Right atrium auricular region (tissue), 2 donors: ENCODE results near the gene MAP2K6. TPM values are rescaled to one million over a fixed set of nuclear protein-coding genes. Genes with fewer than 3 reads are reported as not detected.

Source experiments
- DNase-seq: peaks from one replicate; pipeline ENCODE4 v3.0.0-alpha.2; 2019; ENCODE audit warnings: low spot score
- H3K27ac ChIP-seq, 2 donors: fragments of 200-600 bp; sonication (generic); 1 replicate in 1 of 2; 2 replicates in 1 of 2; pipeline ENCODE4 v1.5.1; 2016 to 2019
- H3K27me3 ChIP-seq, 2 donors: fragments of 200-600 bp; sonication (generic); one replicate each; pipeline versions ENCODE4 v1.5.1 to v1.6.0; 2017 to 2019
- H3K36me3 ChIP-seq: fragments of 200-600 bp; sonication (generic); one replicate; pipeline ENCODE4 v1.5.1; 2016
- H3K4me1 ChIP-seq, 2 donors: fragments of 200-600 bp; sonication (generic); one replicate each; pipeline versions ENCODE4 v1.5.1 to v1.6.0; 2017 to 2019
- H3K4me3 ChIP-seq, 2 donors: fragments of 200-600 bp; sonication (generic); 1 replicate in 1 of 2; 2 replicates in 1 of 2; pipeline ENCODE4 v1.5.1; 2017 to 2019; ENCODE audit warnings: mild to moderate bottlenecking in 1 of 2, moderate library complexity in 1 of 2
- H3K9me3 ChIP-seq, 2 donors: fragments of 200-600 bp; sonication (generic); one replicate each; pipeline ENCODE4 v1.5.1; 2019
- CTCF ChIP-seq, 2 donors: fragments of 200-600 bp; sonication (generic); IDR thresholded peaks; one replicate each; pipeline ENCODE4 v1.5.1; 2019; ENCODE audit warnings: antibody characterized with exemption in 2 of 2
- total RNA-seq, 2 donors: library from RNA; depleted of rRNA; stranded (reverse); fragments of >200 nt; gene quantifications; one replicate each; pipeline ENCODE4 v1.1.0, GENCODE V29; 2016

MAP2K6 gene
- total RNA-seq, 2 donors from 2014 or later = 0.90 to 5.3 TPM

DNA sequence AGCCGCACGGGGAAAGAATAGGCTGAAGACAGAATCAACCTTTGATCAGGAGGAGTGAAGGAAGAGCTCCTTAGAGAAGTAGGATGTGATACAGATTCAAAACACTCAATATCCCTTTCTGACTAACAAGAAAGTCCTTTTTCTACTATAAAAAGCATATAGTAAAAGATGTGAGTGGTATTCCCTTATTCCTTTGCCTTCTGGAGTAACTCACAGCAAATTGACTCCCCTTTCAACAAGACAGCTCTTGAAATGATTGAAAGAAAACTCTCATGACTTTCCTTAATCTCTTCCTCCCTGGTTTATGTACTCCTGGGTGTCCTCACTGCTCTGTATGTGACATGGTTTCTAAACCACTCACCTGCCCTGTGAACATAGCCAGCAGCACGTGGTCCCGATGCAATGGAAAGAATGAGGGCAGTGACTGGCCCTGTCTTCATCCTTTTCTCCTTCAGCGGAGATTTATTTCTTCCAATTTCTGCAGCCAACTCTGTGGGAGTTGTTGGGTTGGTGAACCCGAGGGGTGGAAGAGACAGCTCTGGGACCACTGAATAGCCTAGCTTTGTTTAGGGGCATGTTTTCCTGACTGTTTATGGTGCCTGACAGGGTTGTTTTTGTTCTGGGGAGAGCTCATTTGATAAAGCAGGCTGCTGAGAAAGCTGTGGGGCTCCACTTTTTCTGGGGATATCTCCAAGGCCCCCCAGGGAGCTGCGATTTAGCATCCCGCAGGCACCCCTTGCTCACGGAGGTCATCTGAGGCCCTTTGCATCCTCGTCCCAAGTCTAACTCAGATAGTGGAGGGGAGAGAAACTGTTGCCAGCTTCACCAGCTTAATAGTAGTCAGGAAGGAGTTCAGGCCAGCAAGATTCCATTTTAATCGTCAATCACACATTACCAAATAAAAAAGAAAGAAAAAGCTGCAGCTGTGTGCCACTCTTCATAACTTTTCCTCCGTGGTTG lies 46.7 kb downstream of the MAP2K6 start:
- Histone ChIP-seq H3K27me3 (no peaks in the 10 kb centered on the region), H3K4me1 (no peaks in the 10 kb centered on the region), H3K36me3 (no peaks in the 10 kb centered on the region), H3K27ac (no peak overlapping the region), H3K9me3 (no peaks in the 10 kb centered on the region), H3K4me3 (no peak overlapping the region)
- TF ChIP-seq CTCF (IDR thresholded peaks at IDR 0.05) = no peak
- no peak for DNase-seq

DNA sequence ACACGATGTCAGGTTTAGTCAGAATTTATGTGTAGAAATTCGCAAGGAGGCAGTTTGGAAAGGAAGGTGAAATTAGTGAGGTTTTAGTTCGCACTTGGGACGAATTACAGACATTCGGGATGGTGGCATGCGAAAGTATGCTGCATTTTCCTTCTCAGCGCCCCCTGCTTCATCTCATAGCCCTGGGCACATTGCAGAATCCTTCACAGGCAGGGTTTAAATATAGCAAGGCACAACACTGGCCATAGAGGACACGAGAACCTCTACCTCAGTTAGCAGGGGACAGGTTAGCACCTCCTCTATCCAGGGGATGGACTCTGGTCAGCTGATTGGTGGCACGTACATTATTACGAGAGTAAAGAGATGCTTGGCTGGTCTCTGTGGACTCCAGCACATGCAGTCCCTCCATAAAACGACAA lies 47.5 kb downstream of the MAP2K6 start:
- TF ChIP-seq CTCF (IDR thresholded peaks at IDR 0.05) = no peak
- H3K4me1 ChIP-seq = no peaks in the 10 kb centered on the region
- no peak overlapping the region for H3K4me3 ChIP-seq
- no peak overlapping the region for H3K27ac ChIP-seq
- no peaks in the 10 kb centered on the region for H3K27me3 ChIP-seq
- no peaks in the 10 kb centered on the region for H3K9me3 ChIP-seq
- H3K36me3 ChIP-seq = no peaks in the 10 kb centered on the region
- DNase-seq = no peak

- no peak for DNase-seq
- Histone ChIP-seq H3K4me3 (no peak overlapping the region), H3K36me3 (no peaks in the 10 kb centered on the region), H3K4me1 (no peaks in the 10 kb centered on the region), H3K27me3 (no peaks in the 10 kb centered on the region), H3K9me3 (no peaks in the 10 kb centered on the region), H3K27ac (no peak overlapping the region)
- no peak for TF ChIP-seq CTCF (IDR thresholded peaks at IDR 0.05)
Measured at GRCh38 chr17:69462882-69463281, 48.4 kb downstream of the MAP2K6 start.

DNA sequence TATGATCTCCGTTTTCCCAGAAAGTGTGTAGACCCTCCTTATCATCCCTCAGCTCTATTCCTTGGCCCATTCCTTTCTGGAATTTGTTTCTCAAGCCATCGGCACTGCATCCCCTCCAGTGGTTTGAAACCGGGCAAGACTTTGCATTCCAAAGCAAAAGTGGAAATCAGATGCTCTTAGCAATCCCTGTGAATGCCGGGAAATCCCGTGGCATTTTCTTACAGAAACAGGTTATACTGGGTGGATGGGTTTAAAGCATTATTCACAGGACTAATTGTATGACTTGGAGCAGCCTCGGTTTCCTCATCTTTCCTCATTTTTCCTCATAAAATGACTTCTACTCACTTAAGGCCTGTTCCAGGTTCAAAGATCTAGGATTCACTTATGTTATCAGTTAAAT lies 52.0 kb downstream of the MAP2K6 start:
- Histone ChIP-seq H3K4me3 (no peak overlapping the region), H3K36me3 (no peaks in the 10 kb centered on the region), H3K9me3 (no peaks in the 10 kb centered on the region), H3K4me1 (no peaks in the 10 kb centered on the region), H3K27ac (no peak overlapping the region), H3K27me3 (no peaks in the 10 kb centered on the region)
- TF ChIP-seq CTCF (IDR thresholded peaks at IDR 0.05) = no peak
- DNase-seq = no peak

DNA sequence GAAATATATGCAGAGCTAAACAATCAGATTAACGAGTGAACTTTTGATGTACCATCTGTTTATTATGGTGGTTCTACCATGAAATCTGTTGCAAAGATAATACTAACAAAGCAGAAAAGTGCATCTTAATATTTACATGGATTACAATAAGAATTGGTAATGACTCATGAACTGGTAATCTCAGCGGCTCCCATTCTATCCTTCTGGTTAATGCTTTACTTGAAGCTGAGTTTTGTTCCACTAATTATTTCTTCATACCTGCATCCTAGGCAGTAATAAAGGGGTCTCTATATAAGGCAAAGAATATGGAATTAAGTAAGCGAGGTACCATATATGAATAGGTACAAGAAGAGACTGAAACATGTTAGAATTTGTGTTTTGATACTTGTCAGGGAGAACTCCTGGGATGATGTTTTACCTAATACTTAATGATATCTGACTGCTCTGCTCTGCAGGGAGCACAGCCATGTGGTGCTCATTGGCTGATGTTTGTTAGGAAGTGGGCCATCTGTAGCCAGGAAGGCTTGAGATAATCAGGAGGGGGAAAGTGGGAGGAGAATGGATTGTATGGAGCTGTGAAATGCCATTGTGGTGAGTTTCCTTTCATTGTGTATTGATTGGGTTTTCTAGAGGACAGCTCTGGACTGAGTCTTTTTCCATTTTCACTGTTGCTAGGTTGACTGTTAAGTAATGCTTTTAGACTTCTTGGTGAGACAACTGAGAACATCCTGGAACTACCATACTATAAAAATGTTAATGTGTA lies 52.6 kb downstream of the MAP2K6 start:
- no peak for DNase-seq
- H3K4me1 ChIP-seq = no peaks in the 10 kb centered on the region
- H3K9me3 ChIP-seq = no peaks in the 10 kb centered on the region
- no peak for TF ChIP-seq CTCF (IDR thresholded peaks at IDR 0.05)
- H3K27me3 ChIP-seq = no peaks in the 10 kb centered on the region
- no peak overlapping the region for H3K4me3 ChIP-seq
- H3K27ac ChIP-seq = no peak overlapping the region
- no peaks in the 10 kb centered on the region for H3K36me3 ChIP-seq
